NCI-H1105 treated with DMSO at 0.1 percent for 48 hours (cell line): Measurements from ENCODE around the gene SLC38A10.
A peak's percentile ranks its signal among the peaks of the same experiment; 100 is the strongest.
"Not testable (repeated sequence)": the region's sequence is repeated elsewhere in the genome, so short reads cannot be mapped to it uniquely, and the experiment has no call there.

ENCODE experiments used
- DNase-seq: peaks from one replicate; lab custom pipeline; 2025; lab: John Stamatoyannopoulos, UW

SLC38A10 gene

GRCh38 chr17:81230043-81230820 lies 64.9 kb downstream of the SLC38A10 start:
- DNase-seq: no peak

GRCh38 chr17:81229666-81229920 lies 65.5 kb downstream of the SLC38A10 start:
- DNase-seq: no peak

GRCh38 chr17:81228834-81229665 lies 66.1 kb downstream of the SLC38A10 start:
- DNase-seq: no peak

- DNase-seq: no peak
These were observed 66.7 kb downstream of the SLC38A10 start for GRCh38 chr17:81228420-81228819.

GRCh38 chr17:81227630-81228029 lies 67.5 kb downstream of the SLC38A10 start:
- DNase-seq: not testable (repeated sequence)

- no peak for DNase-seq
These were observed 71.4 kb downstream of the SLC38A10 start for GRCh38 chr17:81223762-81224130.

GRCh38 chr17:81222906-81223761 lies 72.0 kb downstream of the SLC38A10 start, which contains the start of gene CEP131:
CEP131 (minus strand) TSS chr17:81222965; CDS start chr17:81220056, 2,909 bp downstream.
- DNase-seq: peak; percentile 93

- DNase-seq: no peak
These were observed 72.5 kb downstream of the SLC38A10 start for GRCh38 chr17:81222620-81222905.

GRCh38 chr17:81221842-81222619 lies 73.1 kb downstream of the SLC38A10 start:
- DNase-seq: no peak

GRCh38 chr17:81221371-81221841 lies 73.7 kb downstream of the SLC38A10 start:
- no peak for DNase-seq

- no peak for DNase-seq
These were observed 75.5 kb downstream of the SLC38A10 start for GRCh38 chr17:81219476-81220180.

- DNase-seq: no peak
These were observed 76.1 kb downstream of the SLC38A10 start for GRCh38 chr17:81218991-81219390.

GRCh38 chr17:81218459-81218858 lies 76.6 kb downstream of the SLC38A10 start:
- no peak for DNase-seq

- DNase-seq: no peak
These were observed 77.6 kb downstream of the SLC38A10 start for GRCh38 chr17:81217491-81217890.

GRCh38 chr17:81213978-81214377 lies 81.1 kb downstream of the SLC38A10 start:
- no peak for DNase-seq

GRCh38 chr17:81212365-81212764 lies 82.7 kb downstream of the SLC38A10 start:
- DNase-seq: no peak

- no peak for DNase-seq
These were observed 84.2 kb downstream of the SLC38A10 start for GRCh38 chr17:81210868-81211267.

GRCh38 chr17:81210466-81210865 lies 84.6 kb downstream of the SLC38A10 start:
- no peak for DNase-seq

GRCh38 chr17:81209141-81209540 lies 86.0 kb downstream of the SLC38A10 start:
- DNase-seq: no peak

GRCh38 chr17:81208651-81209050 lies 86.5 kb downstream of the SLC38A10 start:
- no peak for DNase-seq
